ENCODE data around the gene BAIAP3. TPM values are rescaled to one million over a fixed set of nuclear protein-coding genes. Genes with fewer than 3 reads are reported as not detected.

BAIAP3 gene
- total and polyA plus RNA-seq, 2 of the 8 experiments (the other 6 are each of a cell fraction or from before 2014, with no cell fraction given) = 2.9 to 6.8 TPM

DNA sequence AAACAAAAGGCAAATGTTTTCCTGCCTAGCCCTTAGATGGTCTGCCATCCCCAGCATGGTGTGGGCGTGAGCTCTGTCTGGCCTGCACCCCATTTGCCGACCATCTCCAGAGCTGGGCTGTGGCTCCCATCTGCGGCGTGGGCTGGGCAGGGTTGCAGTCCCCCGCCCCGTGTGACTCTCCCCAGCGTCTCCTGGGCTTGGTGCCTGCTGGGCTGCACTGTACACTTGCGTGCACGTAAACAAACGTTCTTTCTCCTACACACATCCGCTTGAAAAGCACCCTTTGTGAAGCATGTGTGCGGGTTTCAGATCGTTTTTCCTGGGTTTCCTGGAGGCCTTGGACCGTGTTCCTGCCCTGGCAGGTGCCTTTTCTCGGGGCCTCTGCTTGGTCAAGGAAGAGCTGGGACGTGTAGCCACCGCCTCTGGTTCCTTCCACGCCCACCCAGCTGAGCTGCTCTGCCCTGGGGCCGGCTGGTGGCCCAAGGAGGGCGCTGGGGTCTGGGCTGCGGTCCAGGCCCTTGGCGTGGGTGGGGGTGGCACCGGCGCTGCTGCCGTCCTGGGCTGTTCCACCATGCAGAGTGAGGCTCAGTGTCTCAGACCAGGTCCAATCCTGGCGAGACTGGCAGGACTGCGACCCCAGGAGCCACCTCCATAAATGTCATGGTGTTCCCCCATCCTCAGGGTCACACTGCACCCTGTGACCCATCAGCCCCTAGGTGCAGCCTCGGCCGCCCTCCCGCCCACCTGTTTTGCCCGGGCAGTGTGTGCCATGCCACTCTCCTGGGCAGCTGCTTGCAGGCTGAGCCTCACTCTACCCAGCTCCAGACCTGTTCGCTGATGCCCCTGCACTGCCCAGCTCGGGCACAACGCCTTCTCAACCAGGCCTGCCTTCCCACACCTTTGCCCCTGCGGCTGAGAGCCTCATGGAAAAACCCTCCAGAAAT, 9.9 kb upstream of the BAIAP3 start:
- no peak overlapping the region for H2BK15ac ChIP-seq (ENCODE audit: low read length)
- no peak overlapping the region for H3K9ac ChIP-seq (replicated peaks in 1 of 4; ENCODE audit: extremely low read depth in 1 of 4, low read depth in 3 of 4, low read length in 3 of 4)
- H3K56ac ChIP-seq (replicated peaks; ENCODE audit: insufficient read length, low read depth, low read length) = no peak overlapping the region
- POLR2A ChIA-PET (ENCODE audit: partially characterized antibody) = interaction anchor here (1.0 to 6.5 kb wide), 3 partner anchors 9 to 55 kb away, joined by 3 to 106 read pairs (median 4); partner anchors contain the start of gene UBE2I
- DNase-seq (ENCODE audit: low read depth in 1 of 2, low spot score in 2 of 2) = no peak
- no peak overlapping the region for H3K4me2 ChIP-seq (ENCODE audit: insufficient read depth in 1 of 2, low read depth in 2 of 2, low read length in 2 of 2)
- H2BK120ac ChIP-seq (replicated peaks; ENCODE audit: low read depth, low read length) = no peak overlapping the region
- no peaks in the 10 kb centered on the region for H3K23me2 ChIP-seq (ENCODE audit: low read depth, low read length)
- CTCF ChIA-PET (ENCODE audit: partially characterized antibody) = interaction anchor here (0.7 to 2.1 kb wide), 8 partner anchors 8 to 107 kb away, joined by 3 to 5 read pairs (median 3); partner anchors contain the start of gene PERCC1
- peak overlapping the region; percentile 28; the same call in 1 of the 2 replicates for H2BK5ac ChIP-seq (ENCODE audit: low read depth, low read length)
- peaks cover 12 to 18% of the 10 kb centered on the region in 2 experiments for H4K20me1 ChIP-seq (replicated peaks in 1 of 2; ENCODE audit: control insufficient read depth in 1 of 2, insufficient read depth in 2 of 2, low read length in 2 of 2)
- peaks cover 7% of the 10 kb centered on the region for H3K79me1 ChIP-seq (ENCODE audit: low read depth, low read length)
- no peak overlapping the region for H2AFZ ChIP-seq (ENCODE audit: low read length)
- peaks cover 30 to 51% (median 41%) of the 10 kb centered on the region in 4 experiments for H3K36me3 ChIP-seq (ENCODE audit: control insufficient read depth in 2 of 4, insufficient read depth in 4 of 4, low read length in 3 of 4)
- H3K4me1 ChIP-seq (replicated peaks in 1 of 4; ENCODE audit: control insufficient read depth in 3 of 4, insufficient read depth in 4 of 4, low read length in 3 of 4) = no peaks in the 10 kb centered on the region; a peak in 2 of 7 replicates
- H2BK20ac ChIP-seq (ENCODE audit: low read length) = no peak overlapping the region
- H4K5ac ChIP-seq (ENCODE audit: insufficient read length, low read depth, low read length) = no peak overlapping the region
- peak overlapping the region; percentile 64; the same call in 1 of the 2 replicates for H4K8ac ChIP-seq (ENCODE audit: extremely low read depth, insufficient read depth, low read length)
- no peak overlapping the region for H2AK5ac ChIP-seq (ENCODE audit: low read depth, low read length)
- H3K27ac ChIP-seq (ENCODE audit: low read depth, low read length) = no peak overlapping the region
- no peak overlapping the region for H4K91ac ChIP-seq (replicated peaks; ENCODE audit: insufficient read length, low read length)
- no peak for FAIRE-seq
- H3K4me3 ChIP-seq (ENCODE audit: extremely low read depth in 1 of 4, insufficient read depth in 2 of 4, low read depth in 3 of 4, low read length in 4 of 4) = no peak overlapping the region
- H3K4ac ChIP-seq (replicated peaks; ENCODE audit: insufficient read length, low read depth, low read length) = no peak overlapping the region
- no peak overlapping the region for H3K18ac ChIP-seq (ENCODE audit: extremely low read depth, low read length)
- WGBS, 2 experiments (ENCODE audit: extremely low coverage in 1 of 2, insufficient coverage in 1 of 2, insufficient read length in 1 of 2, insufficient replicate concordance in 2 of 2, low coverage in 1 of 2, low lambda C conversion rate in 2 of 2, missing lambda C conversion rate in 1 of 2) = 96% methylated on average over 35 of the region's 35 CpGs; no CpG with 5 or more reads in 1 of the 2 experiments
- no peak overlapping the region for H3K14ac ChIP-seq (ENCODE audit: insufficient read length)
- H3K9me3 ChIP-seq (ENCODE audit: insufficient read depth in 2 of 2, low read depth in 1 of 2, low read length in 1 of 2) = no peaks in the 10 kb centered on the region
- H2BK12ac ChIP-seq (ENCODE audit: low read depth, low read length) = no peak overlapping the region
- no peak overlapping the region for H3K23ac ChIP-seq (ENCODE audit: insufficient read length)
- TF ChIP-seq HDAC6 (IDR thresholded peaks at IDR 0.05; ENCODE audit: low read depth, low read length) (no peak), GABPA (IDR thresholded peaks at IDR 0.05; ENCODE audit: borderline replicate concordance, insufficient read depth, low read length) (no peak), POLR2A (IDR thresholded peaks at IDR 0.05; ENCODE audit: control extremely low read depth in 1 of 2, low read depth in 2 of 2, low read length in 2 of 2) (peak in 1 of 2 experiments; percentile 12; a peak in 1 of 3 replicates), TCF12 (IDR thresholded peaks at IDR 0.05; ENCODE audit: low read depth, low read length) (no peak)
- H3K27me3 ChIP-seq (replicated peaks in 1 of 4; ENCODE audit: control insufficient read depth in 3 of 4, extremely low read depth in 1 of 4, insufficient read depth in 3 of 4, low read length in 3 of 4) = no peaks in the 10 kb centered on the region
- no peaks in the 10 kb centered on the region; a peak in 1 of 4 replicates for H3K79me2 ChIP-seq (ENCODE audit: control insufficient read depth in 1 of 2, insufficient read depth in 2 of 2, low read length in 2 of 2)
